Stimulated activated naive CD4-positive, alpha-beta T cell treated with Interleukin-2 at 50 U/mL for 16 hours (primary cell): Measurements from ENCODE around the gene DLG5.
A peak's percentile ranks its signal among the peaks of the same experiment; 100 is the strongest.

Source experiments
- DNase-seq: peaks from one replicate; lab custom pipeline; 2025; lab: John Stamatoyannopoulos, UW

Gene DLG5

GRCh38 chr10:77820349-77820748, 106.2 kb downstream of the DLG5 start:
- DNase-seq, result no peak

- no peak for DNase-seq
Observed at GRCh38 chr10:77819210-77820112, 107.1 kb downstream of the DLG5 start.

- DNase-seq, result no peak
Observed at GRCh38 chr10:77818378-77818777, 108.2 kb downstream of the DLG5 start.

- no peak for DNase-seq
Observed at GRCh38 chr10:77817541-77817940, 109.0 kb downstream of the DLG5 start.

GRCh38 chr10:77816311-77816710, 110.2 kb downstream of the DLG5 start:
- no peak for DNase-seq

- DNase-seq, result no peak
Observed at GRCh38 chr10:77812741-77813140, 113.8 kb downstream of the DLG5 start.

- no peak for DNase-seq
Observed at GRCh38 chr10:77811831-77812430, 114.6 kb downstream of the DLG5 start.

GRCh38 chr10:77810446-77811335, 115.9 kb downstream of the DLG5 start:
- DNase-seq, result no peak

- DNase-seq, result no peak
Observed at GRCh38 chr10:77809336-77809735, 117.2 kb downstream of the DLG5 start.

- DNase-seq, result no peak
Observed at GRCh38 chr10:77807706-77808105, 118.8 kb downstream of the DLG5 start.

- no peak for DNase-seq
Observed at GRCh38 chr10:77806511-77807157, 119.9 kb downstream of the DLG5 start.

GRCh38 chr10:77805676-77806075, 120.9 kb downstream of the DLG5 start:
- DNase-seq, result no peak

GRCh38 chr10:77804371-77804770, 122.2 kb downstream of the DLG5 start:
- no peak for DNase-seq

GRCh38 chr10:77801474-77802161, 124.9 kb downstream of the DLG5 start:
- peak; percentile 56 for DNase-seq

GRCh38 chr10:77800738-77801266, 125.8 kb downstream of the DLG5 start:
- no peak for DNase-seq

- DNase-seq, result no peak
Observed at GRCh38 chr10:77800320-77800719, 126.2 kb downstream of the DLG5 start.

- DNase-seq, result peak; percentile 4
Observed at GRCh38 chr10:77799352-77799751, 127.2 kb downstream of the DLG5 start.

GRCh38 chr10:77798940-77799339, 127.6 kb downstream of the DLG5 start:
- no peak for DNase-seq

GRCh38 chr10:77796311-77796915, 130.1 kb downstream of the DLG5 start:
- DNase-seq, result no peak

GRCh38 chr10:77795426-77796055, 131.0 kb downstream of the DLG5 start:
- no peak for DNase-seq
